Mucosa of stomach (tissue), 1 donor: ENCODE results near the gene GOLGA3.
"Not testable (repeated sequence)": the region's sequence is repeated elsewhere in the genome, so short reads cannot be mapped to it uniquely, and the experiment has no call there.

ENCODE experiments used
- H3K27me3 ChIP-seq: one replicate; pipeline ENCODE4 v1.7.0; 2013; ENCODE audit warnings: mild to moderate bottlenecking, low read length; ENCODE audit not compliant: control insufficient read depth, insufficient read depth
- H3K36me3 ChIP-seq: one replicate; pipeline ENCODE4 v1.7.0; 2013; ENCODE audit warnings: low read length; ENCODE audit not compliant: control insufficient read depth, insufficient read depth
- H3K4me1 ChIP-seq: one replicate; pipeline ENCODE4 v1.7.0; 2013; ENCODE audit warnings: mild to moderate bottlenecking, low read length; ENCODE audit not compliant: control insufficient read depth, insufficient read depth
- H3K4me3 ChIP-seq: one replicate; pipeline ENCODE4 v1.7.0; 2013; ENCODE audit warnings: low read length
- H3K9ac ChIP-seq: one replicate; pipeline ENCODE4 v1.7.0; 2013; ENCODE audit warnings: mild to moderate bottlenecking, low read length, moderate library complexity
- H3K9me3 ChIP-seq: one replicate; pipeline ENCODE4 v1.7.0; 2013; ENCODE audit warnings: mild to moderate bottlenecking, low read length, moderate library complexity; ENCODE audit not compliant: control insufficient read depth
- donor health status: Pancreatic carcinoma.

Gene GOLGA3

DNA sequence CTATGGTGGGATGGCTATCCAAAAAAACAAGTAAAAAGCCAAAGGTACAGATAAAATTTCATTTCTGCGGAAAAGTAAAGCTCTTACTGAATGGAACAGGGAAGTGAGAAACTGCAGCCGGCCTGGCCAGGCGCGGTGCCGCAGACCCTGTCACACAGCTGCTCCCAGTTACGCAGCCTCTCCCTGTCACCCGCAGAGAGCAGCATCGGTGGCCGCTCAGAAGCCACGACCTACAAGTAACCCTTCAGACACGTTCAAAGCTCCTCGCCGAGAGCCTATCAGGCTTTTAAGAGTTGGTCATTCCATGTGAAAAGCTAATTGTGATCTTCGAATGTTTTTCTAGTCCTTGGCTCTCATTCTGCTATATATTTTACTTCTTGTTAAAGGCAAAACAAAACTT lies 56.1 kb downstream of the GOLGA3 start:
- no peaks in the 10 kb centered on the region for H3K4me1 ChIP-seq
- H3K36me3 ChIP-seq = peaks cover 12% of the 10 kb centered on the region
- H3K4me3 ChIP-seq = no peak overlapping the region
- no peaks in the 10 kb centered on the region for H3K9me3 ChIP-seq
- no peak overlapping the region for H3K9ac ChIP-seq
- H3K27me3 ChIP-seq = no peaks in the 10 kb centered on the region

GRCh38 chr12:132771126-132771838 lies 57.4 kb downstream of the GOLGA3 start:
- H3K9ac ChIP-seq = no peak overlapping the region
- H3K9me3 ChIP-seq = no peaks in the 10 kb centered on the region
- no peak overlapping the region for H3K4me3 ChIP-seq
- peaks cover 5% of the 10 kb centered on the region for H3K4me1 ChIP-seq
- H3K36me3 ChIP-seq = peaks cover 5% of the 10 kb centered on the region
- H3K27me3 ChIP-seq = no peaks in the 10 kb centered on the region

GRCh38 chr12:132766380-132767085 lies 62.1 kb downstream of the GOLGA3 start:
- no peak overlapping the region for H3K9ac ChIP-seq
- H3K36me3 ChIP-seq = no peaks in the 10 kb centered on the region
- peaks cover 5% of the 10 kb centered on the region for H3K4me1 ChIP-seq
- no peaks in the 10 kb centered on the region for H3K27me3 ChIP-seq
- no peak overlapping the region for H3K4me3 ChIP-seq
- H3K9me3 ChIP-seq = no peaks in the 10 kb centered on the region

GRCh38 chr12:132765361-132765760 lies 63.3 kb downstream of the GOLGA3 start:
- Histone ChIP-seq H3K9ac (no peak overlapping the region), H3K9me3 (no peaks in the 10 kb centered on the region), H3K4me3 (no peak overlapping the region), H3K4me1 (peaks cover 8% of the 10 kb centered on the region), H3K27me3 (no peaks in the 10 kb centered on the region), H3K36me3 (no peaks in the 10 kb centered on the region)

- Histone ChIP-seq H3K9me3 (no peaks in the 10 kb centered on the region), H3K27me3 (no peaks in the 10 kb centered on the region), H3K4me1 (peaks cover 13% of the 10 kb centered on the region), H3K4me3 (no peak overlapping the region), H3K36me3 (no peaks in the 10 kb centered on the region), H3K9ac (no peak overlapping the region)
Observed at GRCh38 chr12:132764231-132764630, 64.4 kb downstream of the GOLGA3 start.

DNA sequence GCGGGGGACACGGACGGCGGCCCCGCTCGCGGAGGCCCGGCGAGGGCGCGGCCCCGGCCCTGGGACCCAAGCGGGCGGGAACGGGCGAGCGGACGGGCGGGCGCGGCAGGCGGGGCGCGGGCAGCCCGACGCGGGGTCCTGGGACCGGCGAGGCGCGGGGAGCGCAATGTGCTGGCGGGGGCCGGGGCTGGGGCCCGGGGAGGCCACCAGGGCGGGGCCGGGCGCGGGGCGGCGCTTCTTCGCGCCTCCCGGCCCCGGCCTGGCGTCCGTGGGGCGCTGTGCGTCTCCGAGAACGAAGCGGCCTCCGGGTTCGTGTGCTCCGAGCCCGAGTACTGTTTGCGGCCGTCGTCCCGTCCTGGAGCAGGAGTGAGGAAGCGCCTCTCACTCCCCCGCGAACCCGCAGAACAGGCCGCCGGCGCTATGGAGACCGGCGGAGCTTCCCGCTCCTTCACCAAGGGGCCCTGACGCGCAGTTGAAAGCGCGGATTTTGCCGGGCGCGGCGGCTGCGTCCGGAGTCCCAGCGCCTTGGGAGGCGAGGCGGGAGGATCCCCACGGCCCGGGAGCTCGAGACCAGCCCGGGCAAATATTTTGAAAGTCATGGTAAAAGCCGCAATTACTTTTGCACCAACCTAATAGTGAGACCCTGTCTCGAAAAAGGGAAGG lies 66.6 kb downstream of the GOLGA3 start:
- H3K27me3 ChIP-seq = no peaks in the 10 kb centered on the region
- H3K9me3 ChIP-seq = no peaks in the 10 kb centered on the region
- H3K4me1 ChIP-seq = peaks cover 13% of the 10 kb centered on the region
- peak overlapping the region; percentile 82 for H3K9ac ChIP-seq
- H3K36me3 ChIP-seq = no peaks in the 10 kb centered on the region
- H3K4me3 ChIP-seq = peak overlapping the region; percentile 31

DNA sequence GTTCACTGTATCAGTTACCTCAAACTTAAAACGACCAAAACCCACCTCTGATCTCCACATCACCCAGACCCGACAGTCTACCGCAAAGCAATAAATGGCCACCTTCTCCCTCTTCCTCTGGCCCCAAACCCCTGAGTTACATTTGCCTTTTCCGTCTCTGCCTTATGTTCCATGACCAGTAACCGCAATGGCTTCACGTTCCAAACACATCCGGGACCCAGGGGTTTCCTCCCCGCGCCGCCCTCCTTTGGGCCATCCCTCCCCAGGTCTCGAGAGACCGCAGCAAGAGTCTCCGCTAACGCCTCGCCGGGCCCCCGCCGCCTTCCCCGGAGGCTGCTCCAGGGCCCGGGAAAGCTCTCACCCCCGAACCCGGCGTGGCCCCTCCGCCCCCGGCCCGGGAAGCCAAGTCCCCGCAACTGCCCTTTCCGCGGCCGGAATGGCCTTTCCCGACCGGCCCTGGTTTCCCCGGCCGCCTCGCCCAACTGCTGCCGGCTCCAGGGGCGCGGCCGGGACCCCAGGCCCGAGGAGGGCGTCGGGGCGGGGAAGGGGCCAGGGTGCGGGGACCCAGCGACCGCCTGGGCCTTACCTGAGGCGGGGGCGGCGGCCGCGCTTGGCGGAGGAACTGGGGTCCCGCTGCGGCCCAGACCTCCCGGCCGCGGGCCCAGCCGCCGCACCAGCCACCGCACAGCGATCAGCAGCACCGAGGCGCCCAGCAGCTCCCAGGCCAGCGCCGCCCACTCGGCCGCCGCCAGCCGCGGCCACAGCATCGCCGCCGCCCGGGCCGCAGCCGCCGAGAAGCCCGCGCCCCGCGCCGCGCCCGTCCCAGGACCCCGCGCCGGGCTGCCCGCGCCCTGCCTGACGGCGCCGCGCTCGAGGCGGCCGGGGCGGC lies 67.4 kb downstream of the GOLGA3 start, which contains the start of gene ANKLE2:
Gene ANKLE2, minus strand, starts transcription at position 801 of the 889 bp plus-strand sequence. Its CDS starts 34 bp downstream, at position 767.
- no peaks in the 10 kb centered on the region for H3K36me3 ChIP-seq
- peaks cover 8% of the 10 kb centered on the region for H3K4me1 ChIP-seq
- no peaks in the 10 kb centered on the region for H3K27me3 ChIP-seq

GRCh38 chr12:132759359-132759758 lies 69.3 kb downstream of the GOLGA3 start:
- H3K4me1 ChIP-seq = peaks cover 8% of the 10 kb centered on the region
- H3K36me3 ChIP-seq = no peaks in the 10 kb centered on the region
- no peaks in the 10 kb centered on the region for H3K9me3 ChIP-seq
- no peak overlapping the region for H3K4me3 ChIP-seq
- H3K27me3 ChIP-seq = no peaks in the 10 kb centered on the region
- H3K9ac ChIP-seq = no peak overlapping the region

More for the DNA sequence above, 67.4 kb downstream of the GOLGA3 start, which contains the start of gene ANKLE2:
- peak within 1 kb of the TSS; percentile 87 for H3K9ac ChIP-seq
- H3K4me3 ChIP-seq = peak within 1 kb of the TSS; percentile 82
- no peaks in the 10 kb centered on the region for H3K9me3 ChIP-seq

DNA sequence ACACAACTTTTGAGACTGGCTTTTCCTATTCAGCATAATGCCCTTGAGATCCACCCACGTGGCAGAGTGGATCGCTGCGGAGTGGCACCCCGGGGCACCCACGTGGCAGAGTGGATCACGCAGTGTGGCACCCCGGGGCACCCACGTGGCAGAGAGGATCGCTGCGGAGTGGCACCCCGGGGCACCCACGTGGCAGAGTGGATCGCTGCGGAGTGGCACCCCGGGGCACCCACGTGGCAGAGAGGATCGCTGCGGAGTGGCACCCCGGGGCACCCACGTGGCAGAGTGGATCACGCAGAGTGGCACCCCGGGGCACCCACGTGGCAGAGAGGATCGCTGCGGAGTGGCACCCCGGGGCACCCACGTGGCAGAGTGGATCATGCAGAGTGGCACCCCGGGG lies 69.8 kb downstream of the GOLGA3 start:
- not testable (repeated sequence) for H3K4me3 ChIP-seq, H3K9me3 ChIP-seq, H3K36me3 ChIP-seq, H3K4me1 ChIP-seq, H3K9ac ChIP-seq, H3K27me3 ChIP-seq

- no peaks in the 10 kb centered on the region for H3K4me1 ChIP-seq
- H3K36me3 ChIP-seq = peaks cover 9% of the 10 kb centered on the region
- no peaks in the 10 kb centered on the region for H3K27me3 ChIP-seq
- H3K9ac ChIP-seq = no peak overlapping the region
- H3K9me3 ChIP-seq = no peaks in the 10 kb centered on the region
- no peak overlapping the region for H3K4me3 ChIP-seq
Observed at GRCh38 chr12:132754160-132754932, 74.3 kb downstream of the GOLGA3 start.

DNA sequence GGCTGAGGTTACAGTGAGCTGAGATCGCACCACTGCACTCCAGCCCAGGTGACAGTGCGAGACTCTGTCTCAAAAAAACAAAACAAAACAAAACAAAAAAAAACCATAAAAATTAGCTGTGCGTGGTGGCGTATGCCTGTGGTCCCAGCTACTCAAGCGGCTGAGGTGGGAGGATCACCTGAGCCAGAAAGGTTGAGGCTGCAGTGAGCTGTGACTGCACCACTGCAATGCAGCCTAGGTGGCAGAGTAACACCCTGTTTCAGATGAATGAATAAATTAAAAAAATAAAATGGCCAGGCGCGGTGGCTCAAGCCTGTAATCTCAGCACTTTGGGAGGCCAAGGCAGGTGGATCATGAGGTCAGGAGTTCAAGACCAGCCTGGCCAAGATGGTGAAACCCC lies 75.0 kb downstream of the GOLGA3 start:
- not testable (repeated sequence) for H3K36me3 ChIP-seq, H3K9ac ChIP-seq, H3K4me1 ChIP-seq, H3K4me3 ChIP-seq, H3K27me3 ChIP-seq, H3K9me3 ChIP-seq
